22Rv1 (cell line): ENCODE results near the gene PRKCE.

Experiments used
- CTCF ChIP-seq: fragments of 450-650 bp; IDR thresholded peaks from 2 replicates; pipeline ENCODE4 v1.5.1; 2017; ENCODE audit warnings: mild to moderate bottlenecking
- ZFX ChIP-seq: fragments of 450-650 bp; IDR thresholded peaks from 2 replicates; pipeline ENCODE4 v1.6.1; 2017; ENCODE audit warnings: antibody characterized with exemption, borderline replicate concordance

GRCh38 chr2:46095830-46096229 lies 444.4 kb downstream of the PRKCE start:
- TF ChIP-seq CTCF (no peak), ZFX (no peak)
